ENCODE results near the gene C1orf159. TPM values are rescaled to one million over a fixed set of nuclear protein-coding genes. Genes with fewer than 3 reads are reported as not detected.
A peak's percentile ranks its signal among the peaks of the same experiment; 100 is the strongest.

Gene C1orf159
- total RNA-seq, 1 donor from 2014 or later = 21.3 TPM

DNA sequence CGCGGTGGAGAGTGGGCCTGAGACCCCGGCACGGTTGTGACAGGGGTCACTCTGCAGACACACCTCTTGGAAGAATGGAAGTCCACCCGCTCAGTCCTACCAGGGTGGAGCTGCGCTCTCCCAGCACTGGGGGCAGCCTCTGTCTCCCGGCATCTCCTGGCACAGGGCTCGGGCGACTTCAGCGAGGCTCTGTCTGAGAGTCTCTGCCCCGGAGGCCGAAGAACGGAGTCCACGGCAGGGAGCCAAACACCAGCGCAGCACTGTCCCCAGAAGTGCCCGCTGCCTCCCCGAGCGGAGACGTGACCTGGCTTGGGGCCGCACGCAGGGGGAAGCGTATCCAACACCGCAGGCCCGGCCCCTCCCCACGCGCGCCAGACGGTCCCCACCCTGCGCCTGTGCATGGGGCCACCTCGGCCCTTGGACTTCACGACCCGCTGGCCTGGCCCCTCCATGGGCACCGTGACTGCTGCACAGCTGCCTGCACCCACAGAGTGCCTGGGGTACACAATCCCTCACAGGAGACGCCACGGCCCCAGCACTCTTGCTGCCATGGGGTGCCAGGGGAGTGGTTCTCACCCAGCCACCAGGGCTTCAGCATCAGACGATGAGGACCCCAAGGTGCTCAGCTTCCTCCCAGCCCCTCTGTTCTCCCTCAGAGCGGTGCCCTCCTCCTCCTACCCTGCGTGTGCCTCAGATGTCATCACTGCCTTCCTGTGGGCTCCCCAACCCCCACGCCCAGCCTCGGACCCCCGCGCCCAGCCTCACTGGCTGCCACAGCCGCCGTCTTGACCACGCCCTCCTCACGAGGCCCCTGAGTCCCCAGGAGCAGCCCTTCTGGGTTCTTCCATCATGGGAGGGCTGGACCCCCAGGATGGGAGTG lies 26.8 kb downstream of the C1orf159 start:
- TF ChIP-seq, protein P1, sequence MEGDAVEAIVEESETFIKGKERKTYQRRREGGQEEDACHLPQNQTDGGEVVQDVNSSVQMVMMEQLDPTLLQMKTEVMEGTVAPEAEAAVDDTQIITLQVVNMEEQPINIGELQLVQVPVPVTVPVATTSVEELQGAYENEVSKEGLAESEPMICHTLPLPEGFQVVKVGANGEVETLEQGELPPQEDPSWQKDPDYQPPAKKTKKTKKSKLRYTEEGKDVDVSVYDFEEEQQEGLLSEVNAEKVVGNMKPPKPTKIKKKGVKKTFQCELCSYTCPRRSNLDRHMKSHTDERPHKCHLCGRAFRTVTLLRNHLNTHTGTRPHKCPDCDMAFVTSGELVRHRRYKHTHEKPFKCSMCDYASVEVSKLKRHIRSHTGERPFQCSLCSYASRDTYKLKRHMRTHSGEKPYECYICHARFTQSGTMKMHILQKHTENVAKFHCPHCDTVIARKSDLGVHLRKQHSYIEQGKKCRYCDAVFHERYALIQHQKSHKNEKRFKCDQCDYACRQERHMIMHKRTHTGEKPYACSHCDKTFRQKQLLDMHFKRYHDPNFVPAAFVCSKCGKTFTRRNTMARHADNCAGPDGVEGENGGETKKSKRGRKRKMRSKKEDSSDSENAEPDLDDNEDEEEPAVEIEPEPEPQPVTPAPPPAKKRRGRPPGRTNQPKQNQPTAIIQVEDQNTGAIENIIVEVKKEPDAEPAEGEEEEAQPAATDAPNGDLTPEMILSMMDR (IDR thresholded peaks at IDR 0.05; ENCODE audit: unreplicated experiment) = no peak
- no peak overlapping the region for H3K27ac Mint-ChIP-seq
- no peak for DNase-seq (ENCODE audit: low spot score, unreplicated experiment)
- no peaks in the 10 kb centered on the region for H3K4me1 Mint-ChIP-seq (ENCODE audit: low read depth)
- no peak overlapping the region for H3K4me3 Mint-ChIP-seq (ENCODE audit: low read depth)
- H3K27me3 Mint-ChIP-seq = no peaks in the 10 kb centered on the region
- peaks cover 3% of the 10 kb centered on the region for H3K36me3 Mint-ChIP-seq (ENCODE audit: insufficient read depth)
- no peaks in the 10 kb centered on the region for H3K9me3 Mint-ChIP-seq (ENCODE audit: low read depth)

DNA sequence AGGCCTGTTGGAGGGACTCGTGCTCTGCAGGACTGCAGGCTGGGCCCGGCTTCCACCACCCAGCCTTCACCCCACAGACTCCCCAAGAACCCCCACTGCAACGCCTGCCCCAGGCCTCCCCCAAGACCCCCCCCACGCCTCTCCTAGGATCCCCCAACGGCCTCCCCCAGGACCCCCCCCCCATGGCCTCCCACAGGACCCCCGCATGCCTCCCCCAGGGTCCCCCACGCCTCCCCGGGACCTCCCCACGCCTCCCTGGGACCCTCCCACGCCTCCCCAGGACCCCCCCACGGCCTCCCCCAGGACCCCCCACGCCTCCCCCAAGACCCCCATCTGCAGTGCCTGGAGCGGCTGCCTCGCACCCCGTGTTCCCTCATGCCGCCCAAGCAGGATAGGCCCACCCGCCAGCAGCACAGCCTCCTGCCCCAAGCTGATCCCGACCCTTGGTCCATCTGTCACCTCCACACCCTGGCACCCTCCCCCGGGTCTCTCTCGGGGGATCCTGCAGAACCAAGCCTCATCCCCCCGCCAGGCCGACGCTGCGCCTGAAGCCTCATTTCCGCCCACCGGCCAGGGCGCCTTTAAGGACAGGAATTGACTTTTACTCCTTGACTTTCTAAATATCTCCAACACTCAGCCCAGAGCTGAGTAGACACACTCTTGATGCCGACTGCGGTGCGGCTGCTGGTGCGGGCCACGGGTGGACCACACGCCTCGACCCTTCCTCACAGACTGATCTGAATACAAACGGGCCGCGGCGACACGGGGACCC lies 27.7 kb downstream of the C1orf159 start:
- Mint-ChIP-seq H3K27ac (peak overlapping the region; percentile 8), H3K27me3 (no peaks in the 10 kb centered on the region), H3K36me3 (ENCODE audit: insufficient read depth) (peaks cover 6% of the 10 kb centered on the region), H3K9me3 (ENCODE audit: low read depth) (no peaks in the 10 kb centered on the region), H3K4me3 (ENCODE audit: low read depth) (no peak overlapping the region), H3K4me1 (ENCODE audit: low read depth) (no peaks in the 10 kb centered on the region)
- no peak for DNase-seq (ENCODE audit: low spot score, unreplicated experiment)
- TF ChIP-seq, protein P1 (IDR thresholded peaks at IDR 0.05; ENCODE audit: unreplicated experiment) = no peak

DNA sequence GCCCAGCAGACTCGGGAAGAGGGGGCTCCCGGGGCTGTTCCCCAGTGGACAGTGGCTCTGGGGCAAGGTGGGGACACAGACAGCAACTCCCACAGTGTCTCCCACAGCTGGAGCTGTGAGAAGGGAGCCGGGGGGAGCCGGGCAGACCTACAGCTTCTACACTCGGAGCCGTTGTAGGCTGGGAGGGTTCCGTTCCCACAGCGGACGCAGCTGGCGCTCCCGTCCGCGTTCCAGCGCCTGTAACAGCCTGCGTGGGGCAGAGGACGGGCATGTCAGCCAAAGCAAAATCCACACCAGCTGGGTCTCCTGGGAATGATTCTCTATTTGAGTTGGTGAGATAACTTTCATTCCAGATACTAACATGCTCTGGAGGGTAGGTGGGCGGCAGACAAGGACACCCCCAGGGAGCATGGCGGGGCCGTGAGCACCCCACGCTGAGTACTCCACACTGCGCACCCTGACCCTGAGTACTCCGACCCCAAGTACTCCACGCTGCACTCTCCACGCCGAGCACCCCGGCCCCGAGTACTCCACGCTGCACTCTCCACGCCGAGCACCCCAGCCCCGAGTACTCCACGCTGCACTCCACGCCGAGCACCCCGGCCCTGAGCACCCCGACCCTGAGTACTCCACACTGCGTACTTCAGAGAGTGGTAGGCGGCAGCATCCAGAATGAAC lies 28.4 kb downstream of the C1orf159 start:
- Mint-ChIP-seq H3K27me3 (no peaks in the 10 kb centered on the region), H3K36me3 (ENCODE audit: insufficient read depth) (peaks cover 4% of the 10 kb centered on the region), H3K4me1 (ENCODE audit: low read depth) (no peaks in the 10 kb centered on the region), H3K4me3 (ENCODE audit: low read depth) (no peak overlapping the region), H3K27ac (no peak overlapping the region), H3K9me3 (ENCODE audit: low read depth) (no peaks in the 10 kb centered on the region)
- no peak for DNase-seq (ENCODE audit: low spot score, unreplicated experiment)
- TF ChIP-seq, protein P1 (IDR thresholded peaks at IDR 0.05; ENCODE audit: unreplicated experiment) = no peak

DNA sequence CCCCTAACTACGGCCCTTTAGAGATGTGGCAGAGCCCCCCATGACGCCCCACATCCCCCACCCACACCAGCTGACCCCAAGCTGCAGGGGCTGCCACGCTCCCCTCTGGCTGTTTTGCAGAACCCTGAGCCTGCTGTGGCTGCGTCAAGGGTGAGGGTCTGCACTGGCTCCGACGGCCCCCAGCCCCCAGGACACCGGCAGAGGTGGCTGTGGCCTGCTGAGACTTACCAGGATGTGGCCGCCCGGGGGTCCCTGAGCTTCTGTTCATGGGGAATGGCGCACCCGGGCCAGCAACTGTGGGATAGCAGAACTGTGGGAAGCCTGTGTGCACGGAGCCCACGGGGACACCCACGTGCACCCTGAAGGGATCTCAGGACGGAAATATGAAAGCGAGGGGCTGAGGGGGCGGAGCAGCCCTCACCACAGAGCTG lies 29.0 kb downstream of the C1orf159 start:
- no peaks in the 10 kb centered on the region for H3K27me3 Mint-ChIP-seq

More for the DNA sequence above, 29.0 kb downstream of the C1orf159 start:
- DNase-seq (ENCODE audit: low spot score, unreplicated experiment) = no peak
- Mint-ChIP-seq H3K36me3 (ENCODE audit: insufficient read depth) (peaks cover 4% of the 10 kb centered on the region), H3K4me1 (ENCODE audit: low read depth) (no peaks in the 10 kb centered on the region), H3K27ac (no peak overlapping the region), H3K4me3 (ENCODE audit: low read depth) (no peak overlapping the region), H3K9me3 (ENCODE audit: low read depth) (no peaks in the 10 kb centered on the region)
- TF ChIP-seq, protein P1 (IDR thresholded peaks at IDR 0.05; ENCODE audit: unreplicated experiment) = no peak
